Gastrocnemius medialis (tissue), 4 donors: ENCODE measurements around the gene KRT27. TPM values are rescaled to one million over a fixed set of nuclear protein-coding genes. Genes with fewer than 3 reads are reported as not detected.

Experiments
- ATAC-seq, 2 donors: fragments of 150-250 bp; one replicate each; pipeline ENCODE4 v1.9.1; 2016
- DNase-seq, 2 donors: peaks; one replicate each; pipeline ENCODE4 v3.0.0-alpha.2; 2019
- H3K27ac ChIP-seq, 4 donors: fragments of 200-600 bp; sonication (generic); 1 replicate in 1 of 4; 2 replicates in 3 of 4; pipeline ENCODE4 v1.5.1; 2016 to 2018; ENCODE audit warnings: mild to moderate bottlenecking in 2 of 4, moderate library complexity in 1 of 4
- H3K27me3 ChIP-seq, 3 donors: fragments of 200-600 bp; sonication (generic) in 2 of 3; 1 replicate in 1 of 3; 2 replicates in 2 of 3; pipeline versions ENCODE4 v1.5.1 to v1.6.0; 2016 to 2019; ENCODE audit warnings: mild to moderate bottlenecking in 1 of 3, moderate library complexity in 1 of 3
- H3K36me3 ChIP-seq, 2 donors: fragments of 200-600 bp; sonication (generic) in 1 of 2; one replicate each; pipeline ENCODE4 v1.5.1; 2017 to 2018
- H3K4me1 ChIP-seq, 2 donors: fragments of 200-600 bp; sonication (generic) in 1 of 2; one replicate each; pipeline ENCODE4 v1.5.1; 2016 to 2017; ENCODE audit warnings: mild to moderate bottlenecking in 2 of 2
- H3K4me3 ChIP-seq, 4 donors: fragments of 200-600 bp; sonication (generic) in 3 of 4; 1 replicate in 1 of 4; 2 replicates in 3 of 4; pipeline ENCODE4 v1.5.1; 2016 to 2019; ENCODE audit warnings: mild to moderate bottlenecking in 2 of 4
- H3K9me3 ChIP-seq, 3 donors: fragments of 200-600 bp; sonication (generic) in 2 of 3; 1 replicate in 1 of 3; 2 replicates in 2 of 3; pipeline ENCODE4 v1.5.1; 2016 to 2019
- CTCF ChIP-seq, 5 experiments: fragments of 450-650 bp in 3 of 5; fragments of 200-600 bp in 2 of 5; sonication (generic) in 2 of 5; IDR thresholded peaks in 4 of 5; conservative IDR thresholded peaks in 1 of 5; 1 replicate in 4 of 5; 2 replicates in 1 of 5; pipeline ENCODE4 v1.5.1; 2016 to 2019; ENCODE audit warnings: antibody characterized with exemption in 5 of 5, mild to moderate bottlenecking in 3 of 5, moderate library complexity in 3 of 5
- POLR2A ChIP-seq, 2 donors: fragments of 450-650 bp; IDR thresholded peaks; one replicate each; pipeline ENCODE4 v1.6.1; 2017; ENCODE audit warnings: antibody characterized with exemption in 2 of 2, mild to moderate bottlenecking in 2 of 2, moderate library complexity in 2 of 2
- in situ Hi-C, 4 donors: fragments of 200-750 bp; cut with MboI; loops; one replicate each; pipeline versions ENCODE4 v1.15.0 to v1.8.0; 2017; ENCODE audit warnings: low sequenced_read_pairs in 4 of 4
- intact Hi-C: fragments of 100-400 bp; cut with DNase I; formaldehyde crosslinking; loops from one replicate; pipeline ENCODE4 v1.15.1; 2023; ENCODE audit warnings: low total_unique reads
- total RNA-seq, 4 donors: library from RNA; depleted of rRNA; stranded (reverse); fragments of >200 nt; gene quantifications; one replicate each; pipeline versions ENCODE4 v1.1.0 to v1.2.3, GENCODE V29; 2016

Gene KRT27
- total RNA-seq, result not detected

GRCh38 chr17:40782450-40782849, at the start of gene KRT27:
KRT27 (minus strand) TSS chr17:40782550; CDS start chr17:40782493, 57 bp downstream.
- Histone ChIP-seq H3K27ac (no peak within 1 kb of the TSS), H3K27me3 (peaks cover 8 to 21% (median 18%) of the 10 kb centered on the region in 3 donors), H3K9me3 (no peaks in the 10 kb centered on the region), H3K36me3 (no peaks in the 10 kb centered on the region), H3K4me3 (no peak within 1 kb of the TSS), H3K4me1 (no peaks in the 10 kb centered on the region)
- no peak for TF ChIP-seq CTCF (IDR thresholded peaks at IDR 0.05 in 4 of 5, conservative IDR thresholded peaks at IDR 0.05 in 1 of 5)
- no peak for TF ChIP-seq POLR2A (IDR thresholded peaks at IDR 0.05)
- ATAC-seq, result no peak
- in situ Hi-C loops (no loop called here), intact Hi-C loops (no loop called here)
- no peak for DNase-seq

GRCh38 chr17:40830085-40830776, 47.9 kb upstream of the KRT27 start:
- in situ Hi-C loops, result no loop called here
- H3K9me3 ChIP-seq, result no peaks in the 10 kb centered on the region
- H3K4me3 ChIP-seq, result no peak overlapping the region
- H3K27ac ChIP-seq, result no peak overlapping the region
- no peak for TF ChIP-seq POLR2A (IDR thresholded peaks at IDR 0.05)
- no peak for TF ChIP-seq CTCF (IDR thresholded peaks at IDR 0.05 in 4 of 5, conservative IDR thresholded peaks at IDR 0.05 in 1 of 5)
- no peaks in the 10 kb centered on the region for H3K4me1 ChIP-seq
- DNase-seq, result no peak
- no peaks in the 10 kb centered on the region for H3K36me3 ChIP-seq
- no peaks in the 10 kb centered on the region for H3K27me3 ChIP-seq
- intact Hi-C loops, result no loop called here
- no peak for ATAC-seq

- ATAC-seq (peak in 1 of 2 donors; percentile 36), DNase-seq (no peak)
- Histone ChIP-seq H3K36me3 (no peaks in the 10 kb centered on the region), H3K9me3 (no peaks in the 10 kb centered on the region), H3K4me3 (no peak overlapping the region), H3K27ac (peak overlapping the region; percentile 35 to 66 (median 50)), H3K27me3 (no peaks in the 10 kb centered on the region), H3K4me1 (no peaks in the 10 kb centered on the region)
- in situ Hi-C loops, result no loop called here
- intact Hi-C loops, result no loop called here
- no peak for TF ChIP-seq POLR2A (IDR thresholded peaks at IDR 0.05)
- TF ChIP-seq CTCF (IDR thresholded peaks at IDR 0.05 in 4 of 5, conservative IDR thresholded peaks at IDR 0.05 in 1 of 5), result no peak
Observed at GRCh38 chr17:40828454-40829044, 46.2 kb upstream of the KRT27 start.

GRCh38 chr17:40827746-40828453, 45.5 kb upstream of the KRT27 start:
- TF ChIP-seq POLR2A (IDR thresholded peaks at IDR 0.05) (no peak), CTCF (IDR thresholded peaks at IDR 0.05 in 4 of 5, conservative IDR thresholded peaks at IDR 0.05 in 1 of 5) (no peak)
- in situ Hi-C loops, result no loop called here
- no peaks in the 10 kb centered on the region for H3K4me1 ChIP-seq
- H3K27me3 ChIP-seq, result no peaks in the 10 kb centered on the region
- H3K27ac ChIP-seq, result peak overlapping the region; percentile 35 to 66 (median 50)
- intact Hi-C loops, result no loop called here
- H3K9me3 ChIP-seq, result no peaks in the 10 kb centered on the region
- no peaks in the 10 kb centered on the region for H3K36me3 ChIP-seq
- H3K4me3 ChIP-seq, result no peak overlapping the region
- ATAC-seq (no peak), DNase-seq (no peak)
